Calu3 (cell line): ENCODE measurements around the gene C1QTNF5. TPM values are rescaled to one million over a fixed set of nuclear protein-coding genes. Genes with fewer than 3 reads are reported as not detected.

Source experiments
- BruUV-seq: library from RNA; stranded (reverse); fragments of 400-500 nt; replicated peaks from 2 replicates; lab custom pipeline; 2021; lab: Mats Ljungman, UMichigan
- CTCF ChIA-PET: fragments of 300-600 bp; sonication (Branson Sonifier 250); formaldehyde crosslinking; loops from one replicate; lab custom pipeline; 2022; ENCODE audit warnings: antibody characterized with exemption; lab: Charles Lee
- DNase-seq: peaks from one replicate; pipeline ENCODE4 v3.0.0; 2022
- H3K27ac Mint-ChIP-seq: one replicate; pipeline ENCODE4 v1.8.0; 2022; ENCODE audit warnings: mixed read lengths; ENCODE audit not compliant: unreplicated experiment
- H3K27me3 Mint-ChIP-seq: one replicate; pipeline ENCODE4 v1.8.0; 2022; ENCODE audit warnings: mixed read lengths; ENCODE audit not compliant: unreplicated experiment
- H3K36me3 Mint-ChIP-seq: one replicate; pipeline ENCODE4 v1.8.0; 2022; ENCODE audit warnings: mild to moderate bottlenecking, moderate library complexity, mixed read lengths; ENCODE audit not compliant: insufficient read depth, unreplicated experiment
- H3K4me1 Mint-ChIP-seq: one replicate; pipeline ENCODE4 v1.8.0; 2022; ENCODE audit warnings: mild to moderate bottlenecking, low read depth, mixed read lengths; ENCODE audit not compliant: unreplicated experiment
- H3K4me3 Mint-ChIP-seq: one replicate; pipeline ENCODE4 v1.8.0; 2022; ENCODE audit warnings: mild to moderate bottlenecking, low read depth, moderate library complexity, mixed read lengths; ENCODE audit not compliant: unreplicated experiment
- H3K9me3 Mint-ChIP-seq: one replicate; pipeline ENCODE4 v1.8.0; 2022; ENCODE audit warnings: low read depth, mixed read lengths; ENCODE audit not compliant: unreplicated experiment
- CTCF ChIP-seq: fragments of 200-600 bp; IDR thresholded peaks from one replicate; pipeline ENCODE4 v1.8.0; 2022; ENCODE audit warnings: antibody characterized with exemption; ENCODE audit not compliant: unreplicated experiment
- intact Hi-C: fragments of 100-400 bp; cut with micrococcal nuclease; formaldehyde crosslinking; loops from one replicate; pipeline ENCODE4 v1.10.0; 2022; ENCODE audit not compliant: unreplicated experiment
- total RNA-seq: library from RNA; stranded (reverse); gene quantifications from 2 replicates; pipeline ENCODE4 v1.2.3, GENCODE V29; 2022

C1QTNF5 gene
- total RNA-seq, 1 experiment from 2014 or later = not detected

- BruUV-seq = no TSS peak
- Mint-ChIP-seq H3K27ac (no peak overlapping the region), H3K4me3 (no peak overlapping the region), H3K9me3 (no peaks in the 10 kb centered on the region), H3K4me1 (peaks cover 9% of the 10 kb centered on the region), H3K27me3 (peaks cover 13% of the 10 kb centered on the region), H3K36me3 (no peaks in the 10 kb centered on the region)
- no peak for DNase-seq
- CTCF ChIA-PET = interaction anchor here (0.6 to 1.2 kb wide), 4 partner anchors 9 to 113 kb away, joined by 3 to 6 read pairs (median 4); no protein-coding TSS in a partner anchor
- no peak for TF ChIP-seq CTCF
- intact Hi-C loops = no loop called here
Observed at GRCh38 chr11:119361056-119361787, 20.5 kb upstream of the C1QTNF5 start.

- BruUV-seq = no TSS peak
- no peaks in the 10 kb centered on the region for H3K36me3 Mint-ChIP-seq
- intact Hi-C loops = no loop called here
- no peaks in the 10 kb centered on the region for H3K9me3 Mint-ChIP-seq
- DNase-seq = no peak
- no peak for TF ChIP-seq CTCF
- no peak overlapping the region for H3K4me3 Mint-ChIP-seq
- H3K27me3 Mint-ChIP-seq = peaks cover 7% of the 10 kb centered on the region
- peaks cover 9% of the 10 kb centered on the region for H3K4me1 Mint-ChIP-seq
- CTCF ChIA-PET = no interaction called here
- H3K27ac Mint-ChIP-seq = no peak overlapping the region
Observed at GRCh38 chr11:119359365-119360214, 18.9 kb upstream of the C1QTNF5 start.

GRCh38 chr11:119357074-119357473, 16.4 kb upstream of the C1QTNF5 start:
- Mint-ChIP-seq H3K27ac (no peak overlapping the region), H3K4me3 (no peak overlapping the region), H3K36me3 (no peaks in the 10 kb centered on the region), H3K27me3 (peaks cover 13% of the 10 kb centered on the region), H3K4me1 (peaks cover 17% of the 10 kb centered on the region), H3K9me3 (no peaks in the 10 kb centered on the region)
- no peak for TF ChIP-seq CTCF
- no TSS peak for BruUV-seq
- CTCF ChIA-PET = no interaction called here
- intact Hi-C loops = no loop called here
- no peak for DNase-seq

GRCh38 chr11:119356349-119357031, 15.8 kb upstream of the C1QTNF5 start:
- no peak for DNase-seq
- no peaks in the 10 kb centered on the region for H3K36me3 Mint-ChIP-seq
- intact Hi-C loops = no loop called here
- H3K4me1 Mint-ChIP-seq = peaks cover 17% of the 10 kb centered on the region
- H3K27me3 Mint-ChIP-seq = peaks cover 18% of the 10 kb centered on the region
- no peaks in the 10 kb centered on the region for H3K9me3 Mint-ChIP-seq
- CTCF ChIA-PET = no interaction called here
- TF ChIP-seq CTCF = no peak
- H3K27ac Mint-ChIP-seq = no peak overlapping the region
- H3K4me3 Mint-ChIP-seq = no peak overlapping the region
- no TSS peak for BruUV-seq
